ENCODE measurements around the gene MYO16.

GRCh38 chr13:108786456-108787200 lies 157.2 kb downstream of the MYO16 start:
- TF ChIP-seq MAX (IDR thresholded peaks at IDR 0.05), result no peak
- no peak for TF ChIP-seq CTCF (IDR thresholded peaks at IDR 0.05)
- TF ChIP-seq MAZ (IDR thresholded peaks at IDR 0.05; ENCODE audit: borderline replicate concordance, low read depth, low read length), result no peak
- TF ChIP-seq HDAC2 (IDR thresholded peaks at IDR 0.05), result no peak
- TF ChIP-seq JUN (IDR thresholded peaks at IDR 0.05), result no peak
- TF ChIP-seq CHD2 (IDR thresholded peaks at IDR 0.05; ENCODE audit: low read length, partially characterized antibody), result no peak
- TF ChIP-seq RCOR1 (IDR thresholded peaks at IDR 0.05; ENCODE audit: low read depth, low read length), result no peak
- TF ChIP-seq ELK1 (IDR thresholded peaks at IDR 0.05; ENCODE audit: low read depth, low read length), result no peak
- TF ChIP-seq BHLHE40 (IDR thresholded peaks at IDR 0.05; ENCODE audit: low read depth, low read length), result no peak
- TF ChIP-seq EP300 (IDR thresholded peaks at IDR 0.05), result no peak
